ENCODE data around the gene PFKFB4.
"Not testable (repeated sequence)": the region's sequence is repeated elsewhere in the genome, so short reads cannot be mapped to it uniquely, and the experiment has no call there.

PFKFB4 gene

GRCh38 chr3:48501196-48501595 lies 55.4 kb downstream of the PFKFB4 start:
- no peak overlapping the region for H3K4me3 ChIP-seq (ENCODE audit: low read depth, low read length)
- TF ChIP-seq CTCF (IDR thresholded peaks at IDR 0.05; ENCODE audit: low read depth, low read length): no peak
- no peak for DNase-seq (ENCODE audit: low read depth, low spot score)
- in situ Hi-C loops (cut with HindIII; ENCODE audit: low sequenced_read_pairs): no loop called here

- TF ChIP-seq CTCF (IDR thresholded peaks at IDR 0.05; ENCODE audit: low read depth, low read length): no peak
- H3K4me3 ChIP-seq (ENCODE audit: low read depth, low read length): no peak overlapping the region
- in situ Hi-C loops (cut with HindIII; ENCODE audit: low sequenced_read_pairs): no loop called here
Measured at GRCh38 chr3:48500656-48501055, 55.9 kb downstream of the PFKFB4 start.

DNA sequence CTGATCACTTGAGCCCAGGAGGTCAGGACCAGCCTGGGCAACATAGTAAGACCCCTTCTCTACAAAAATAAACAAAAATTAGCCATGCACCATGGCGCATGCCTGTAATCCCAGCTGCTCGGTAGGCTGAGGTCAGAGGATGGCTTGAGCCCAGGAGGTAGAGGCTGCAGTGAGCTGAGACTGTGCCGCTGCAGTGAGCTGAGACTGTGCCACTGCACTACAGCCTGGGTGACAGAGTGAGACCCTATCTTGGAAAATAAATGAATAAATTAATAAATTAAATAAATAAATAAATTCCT lies 63.5 kb downstream of the PFKFB4 start:
- no peak overlapping the region for H3K4me3 ChIP-seq (ENCODE audit: low read depth, low read length)
- TF ChIP-seq CTCF (IDR thresholded peaks at IDR 0.05; ENCODE audit: low read depth, low read length): no peak
- DNase-seq (ENCODE audit: low read depth, low spot score): no peak
- in situ Hi-C loops (cut with HindIII; ENCODE audit: low sequenced_read_pairs): no loop called here

More at GRCh38 chr3:48500656-48501055, 55.9 kb downstream of the PFKFB4 start:
- no peak for DNase-seq (ENCODE audit: low read depth, low spot score)

DNA sequence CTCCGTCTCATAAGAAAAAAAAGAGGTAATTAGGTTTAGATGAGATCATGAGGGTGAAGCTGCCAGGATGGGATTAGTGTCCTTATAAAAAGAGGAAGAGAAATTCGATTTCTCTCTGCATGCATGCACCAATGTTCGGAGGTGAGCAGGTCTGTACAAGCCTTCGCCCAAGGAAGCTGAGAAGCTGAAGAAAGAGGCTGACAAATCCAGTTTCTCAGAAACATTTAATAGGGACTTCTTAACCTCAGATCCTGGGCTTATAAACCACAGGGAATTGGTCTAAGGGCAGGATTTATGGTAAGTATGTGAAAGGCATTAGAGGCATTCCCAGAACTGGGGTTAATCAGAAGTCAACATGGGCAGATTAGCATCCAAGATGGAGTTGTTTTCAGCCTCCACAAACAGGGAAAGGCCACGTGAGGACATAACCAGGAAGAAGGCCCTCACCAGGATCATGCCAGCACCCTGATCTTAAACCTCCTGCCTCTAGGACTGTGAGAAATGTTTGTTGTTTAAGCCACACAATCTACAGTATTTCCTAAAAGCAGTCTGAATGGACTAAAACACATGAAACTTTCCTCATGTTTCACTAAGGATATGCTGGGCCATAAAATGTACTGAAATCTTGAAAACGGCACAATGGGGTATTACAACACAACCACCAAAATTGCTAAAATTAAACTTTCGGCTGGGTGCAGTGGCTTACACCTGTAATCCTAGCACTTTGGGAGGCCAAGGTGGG lies 64.0 kb downstream of the PFKFB4 start:
- DNase-seq (ENCODE audit: low read depth, low spot score): no peak
- TF ChIP-seq CTCF (IDR thresholded peaks at IDR 0.05; ENCODE audit: low read depth, low read length): no peak
- H3K4me3 ChIP-seq (ENCODE audit: low read depth, low read length): no peak overlapping the region
- in situ Hi-C loops (cut with HindIII; ENCODE audit: low sequenced_read_pairs): no loop called here

- DNase-seq (ENCODE audit: low read depth, low spot score): no peak
- no peak overlapping the region for H3K4me3 ChIP-seq (ENCODE audit: low read depth, low read length)
- in situ Hi-C loops (cut with HindIII; ENCODE audit: low sequenced_read_pairs): no loop called here
- no peak for TF ChIP-seq CTCF (IDR thresholded peaks at IDR 0.05; ENCODE audit: low read depth, low read length)
Measured at GRCh38 chr3:48486952-48487351, 69.7 kb downstream of the PFKFB4 start.

GRCh38 chr3:48482822-48483221 lies 73.8 kb downstream of the PFKFB4 start:
- DNase-seq (ENCODE audit: low read depth, low spot score); H3K4me3 ChIP-seq (ENCODE audit: low read depth, low read length); in situ Hi-C loops (cut with HindIII; ENCODE audit: low sequenced_read_pairs): not testable (repeated sequence)

- H3K4me3 ChIP-seq (ENCODE audit: low read depth, low read length); in situ Hi-C loops (cut with HindIII; ENCODE audit: low sequenced_read_pairs); DNase-seq (ENCODE audit: low read depth, low spot score): not testable (repeated sequence)
Measured at GRCh38 chr3:48480891-48481290, 75.7 kb downstream of the PFKFB4 start.

All from astrocyte of the spinal cord (primary cell).